COR-L47 (cell line): ENCODE measurements around the gene ZFR.
"Not testable (repeated sequence)": the region's sequence is repeated elsewhere in the genome, so short reads cannot be mapped to it uniquely, and the experiment has no call there.

ENCODE experiments used
- DNase-seq: peaks from one replicate; lab custom pipeline; 2025; lab: John Stamatoyannopoulos, UW

ZFR gene

DNA sequence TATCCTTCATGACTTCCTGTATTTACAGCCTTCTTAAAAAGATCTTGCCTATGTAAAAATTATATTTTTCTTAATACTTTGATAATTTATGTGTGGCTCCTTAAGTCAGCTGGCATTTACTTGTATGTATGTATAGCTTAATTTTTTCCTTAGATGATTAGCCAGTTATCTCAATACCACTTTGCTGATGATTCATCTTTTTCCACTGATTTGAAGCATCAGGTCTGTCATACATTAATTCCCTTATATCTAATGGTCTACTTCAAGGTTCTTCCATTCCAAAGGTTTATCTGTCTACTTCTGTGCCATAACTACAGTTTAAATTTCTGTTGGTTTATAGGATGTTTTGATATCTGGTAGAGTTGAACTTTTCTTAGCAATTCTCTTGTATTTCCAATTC lies 86.9 kb downstream of the ZFR start:
- DNase-seq, result no peak

GRCh38 chr5:32355686-32356085 lies 88.9 kb downstream of the ZFR start:
- no peak for DNase-seq

DNA sequence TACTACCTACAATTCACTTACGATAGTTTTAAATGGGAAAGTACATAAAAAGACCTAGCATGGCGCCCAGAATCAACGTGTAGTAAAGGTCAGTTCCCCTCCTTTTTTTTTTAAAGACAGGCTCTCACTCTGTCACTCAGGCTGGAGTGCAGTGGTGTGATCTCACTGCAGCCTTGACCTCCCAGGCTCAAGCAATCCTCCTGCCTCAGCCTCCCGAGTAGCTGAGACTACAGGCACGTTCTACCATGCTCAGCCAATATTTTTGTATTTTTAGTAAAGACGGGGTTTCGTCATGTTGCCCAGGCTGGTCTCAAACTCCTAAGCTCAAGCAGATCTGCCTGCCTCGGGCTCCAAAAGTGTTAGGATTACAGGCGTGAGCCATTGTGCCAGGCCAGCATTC lies 91.1 kb downstream of the ZFR start:
- DNase-seq, result no peak

- DNase-seq, result no peak
Measured at GRCh38 chr5:32352685-32353084, 91.9 kb downstream of the ZFR start.

DNA sequence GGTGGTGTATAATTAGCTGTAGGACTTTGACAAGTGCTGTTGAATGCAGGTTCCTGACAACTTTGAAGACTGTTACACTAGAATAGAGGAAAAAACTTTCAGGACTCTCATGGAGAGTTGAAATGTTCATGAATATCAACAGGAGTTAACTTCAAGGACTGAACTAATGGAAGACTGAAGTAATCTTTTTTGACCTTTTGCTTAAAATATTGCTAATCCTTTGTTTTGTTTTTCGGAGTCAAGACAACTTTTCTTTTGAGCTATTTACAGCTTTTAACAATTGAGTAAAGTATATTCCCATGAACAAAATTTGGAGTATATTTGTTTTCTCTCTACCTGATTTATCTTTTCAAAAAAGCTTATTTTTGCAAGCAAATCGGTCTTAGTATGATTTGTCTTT lies 97.7 kb downstream of the ZFR start:
- DNase-seq, result no peak

DNA sequence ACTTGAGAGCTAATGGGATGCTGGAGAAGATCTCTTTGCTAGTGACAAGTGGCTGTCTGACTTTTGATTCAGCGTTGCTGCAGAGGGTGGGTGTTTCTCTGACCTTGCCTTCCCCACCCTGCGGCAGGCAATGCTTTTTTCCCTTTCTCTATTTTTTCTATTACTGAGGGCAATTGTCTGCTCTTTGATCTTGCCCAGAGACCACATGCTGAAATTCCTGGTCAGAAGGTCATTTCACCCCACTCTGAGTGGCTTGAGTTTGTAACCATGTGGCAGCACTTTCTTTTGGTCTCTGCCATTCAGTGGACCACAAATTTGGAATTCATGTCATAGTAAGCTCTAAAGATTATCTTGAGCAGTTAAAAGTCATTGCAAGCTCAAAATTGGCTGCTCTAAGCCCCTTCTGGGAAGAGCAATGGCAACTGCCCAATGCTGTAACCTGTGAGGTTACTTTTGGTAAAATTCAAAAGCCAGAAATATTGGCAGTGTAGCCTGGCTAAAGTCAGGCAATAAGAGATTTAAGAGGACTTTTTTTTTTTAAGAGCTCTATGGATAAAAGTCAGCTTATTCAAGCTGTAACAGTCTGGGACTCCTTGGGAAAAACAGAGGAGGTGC lies 101.4 kb downstream of the ZFR start:
- DNase-seq, result no peak

GRCh38 chr5:32342656-32343055 lies 101.9 kb downstream of the ZFR start:
- peak; percentile 43 for DNase-seq

DNA sequence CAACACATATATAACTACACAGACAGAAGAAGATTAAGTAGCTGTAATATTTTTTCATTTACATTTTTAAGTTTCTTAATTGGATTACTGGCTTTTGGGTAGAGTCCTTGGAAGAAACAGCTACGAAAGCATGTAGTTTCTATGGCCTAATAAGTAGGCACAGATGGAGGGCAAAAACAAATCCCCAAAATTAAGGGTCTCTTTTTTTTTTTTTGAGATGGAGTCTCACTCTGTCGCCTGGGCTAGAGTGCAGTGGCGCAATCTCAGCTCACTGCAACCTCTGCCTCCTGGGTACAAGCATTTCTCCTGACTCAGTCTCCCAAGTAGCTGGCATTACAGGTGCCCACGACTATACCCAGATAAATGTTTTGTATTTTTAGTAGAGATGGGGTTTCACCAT lies 104.7 kb downstream of the ZFR start:
- DNase-seq, result no peak

DNA sequence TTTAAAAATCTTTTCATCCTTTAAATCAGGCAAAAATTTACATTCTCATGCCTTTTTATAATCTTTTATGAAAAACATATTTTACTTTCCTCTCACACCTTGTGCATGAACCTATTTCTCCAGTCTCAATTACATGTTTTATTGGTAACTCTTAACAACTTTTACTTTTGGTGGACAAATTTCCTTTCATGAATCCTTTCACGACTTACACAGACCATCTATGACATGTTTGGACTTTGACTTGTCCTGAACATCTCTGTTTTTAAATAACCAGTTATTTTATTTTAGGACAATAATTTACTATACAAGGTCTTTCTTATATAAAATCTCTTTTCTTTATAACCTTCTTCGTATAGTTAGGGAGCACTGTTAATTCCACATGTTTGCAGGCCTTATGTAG lies 105.3 kb downstream of the ZFR start:
- DNase-seq, result peak; percentile 10

DNA sequence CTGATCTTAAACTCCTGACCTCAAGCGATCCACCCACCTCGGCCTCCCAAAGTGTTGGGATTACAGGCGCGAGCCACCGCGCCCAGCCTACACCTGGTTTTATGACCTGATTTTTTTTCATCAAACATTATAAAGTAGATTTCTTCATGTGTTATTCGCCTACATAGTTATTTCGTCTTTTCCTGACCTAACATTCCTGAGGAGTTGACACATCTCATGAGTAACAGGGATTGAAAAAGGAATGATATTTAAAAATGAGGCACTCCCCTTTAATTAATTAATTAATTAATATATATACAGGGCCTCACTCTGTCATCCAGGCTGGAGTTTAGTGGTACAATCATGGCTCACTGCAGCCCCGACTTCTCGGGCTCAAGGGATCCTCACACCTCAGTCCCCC lies 111.6 kb downstream of the ZFR start:
- DNase-seq, result no peak

- no peak for DNase-seq
Measured at GRCh38 chr5:32332361-32332760, 112.2 kb downstream of the ZFR start.

DNA sequence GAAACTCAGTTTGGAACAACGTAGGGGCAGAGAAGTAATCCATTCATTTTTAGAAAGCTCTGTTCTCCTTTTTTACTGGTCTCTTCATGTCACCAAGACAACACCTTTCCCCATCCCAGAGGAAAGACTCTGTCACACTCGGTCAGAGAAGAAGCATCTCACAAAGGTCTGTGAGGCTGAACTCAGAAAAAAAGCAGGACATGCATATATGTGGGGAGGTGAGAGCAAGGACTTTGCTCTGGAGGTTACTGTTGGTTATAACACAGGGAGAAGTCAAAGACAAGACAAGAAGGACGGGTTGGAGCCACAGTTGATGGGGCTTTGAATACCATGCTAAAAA lies 112.6 kb downstream of the ZFR start:
- DNase-seq, result no peak

DNA sequence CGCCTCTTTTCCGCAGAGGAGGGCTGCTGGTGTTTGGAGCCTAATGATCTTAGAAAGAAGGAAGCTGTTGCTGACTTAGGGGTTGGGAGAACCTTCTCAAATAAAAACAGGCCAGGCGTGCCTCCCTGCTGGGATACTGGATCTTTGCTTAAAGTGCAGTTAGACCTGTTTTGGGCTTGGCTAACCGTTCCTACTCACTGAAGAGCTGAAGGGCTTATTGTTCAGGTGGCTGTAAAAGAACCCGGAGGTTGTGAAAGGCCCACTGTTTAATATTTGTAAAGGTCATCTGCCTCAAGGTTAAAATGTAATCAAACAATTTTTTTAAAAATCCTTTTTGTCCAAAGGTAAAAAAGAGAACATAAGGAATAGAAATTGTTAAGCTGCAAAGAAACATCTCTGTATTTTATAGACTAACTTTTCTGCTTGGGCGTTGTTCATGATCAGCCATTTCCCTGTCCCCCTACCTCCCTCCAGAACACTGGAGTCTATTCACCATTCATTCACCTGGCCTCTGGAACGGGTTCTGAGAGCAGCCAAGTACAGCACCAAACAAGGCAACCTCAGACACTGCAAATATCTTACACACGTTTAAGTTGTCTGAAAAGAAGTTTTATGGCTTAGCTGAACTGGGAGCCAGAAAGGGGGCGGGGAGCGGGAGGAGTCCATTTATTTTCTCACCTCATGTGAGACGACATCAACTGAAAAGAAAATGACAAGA lies 113.2 kb downstream of the ZFR start:
- no peak for DNase-seq

GRCh38 chr5:32330126-32330971 lies 114.2 kb downstream of the ZFR start:
- no peak for DNase-seq

- peak; percentile 10 for DNase-seq
Measured at GRCh38 chr5:32329395-32329834, 115.1 kb downstream of the ZFR start.

DNA sequence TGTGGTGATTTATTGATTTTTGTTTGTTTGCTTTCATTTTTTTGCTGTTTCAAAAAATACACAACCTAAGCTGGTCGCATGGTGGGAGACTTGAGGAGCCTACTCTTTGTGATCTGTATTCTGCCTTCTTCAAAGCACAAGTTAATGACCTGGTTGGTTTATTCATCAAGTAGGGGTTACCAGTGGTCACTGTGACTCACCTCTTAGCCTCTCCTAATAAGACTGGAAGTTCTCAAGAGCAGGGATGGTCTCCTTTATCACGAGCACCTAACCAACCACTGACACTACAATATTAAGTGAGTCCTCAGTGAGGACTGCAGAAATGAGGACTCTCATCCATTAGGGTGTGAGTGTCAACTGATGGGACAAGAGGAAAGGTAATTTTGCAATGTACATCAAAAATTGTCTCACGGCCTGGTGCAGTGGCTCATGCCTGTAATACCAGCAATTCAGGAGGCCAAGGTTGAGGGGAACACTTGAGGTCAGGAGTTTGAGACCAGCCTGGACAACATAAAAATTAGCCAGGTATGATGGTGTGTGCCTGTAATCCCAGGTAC lies 118.2 kb downstream of the ZFR start:
- DNase-seq, result no peak

GRCh38 chr5:32325616-32326015 lies 118.9 kb downstream of the ZFR start:
- DNase-seq, result no peak

GRCh38 chr5:32325062-32325461 lies 119.5 kb downstream of the ZFR start:
- no peak for DNase-seq

- no peak for DNase-seq
Measured at GRCh38 chr5:32323741-32324140, 120.8 kb downstream of the ZFR start.

DNA sequence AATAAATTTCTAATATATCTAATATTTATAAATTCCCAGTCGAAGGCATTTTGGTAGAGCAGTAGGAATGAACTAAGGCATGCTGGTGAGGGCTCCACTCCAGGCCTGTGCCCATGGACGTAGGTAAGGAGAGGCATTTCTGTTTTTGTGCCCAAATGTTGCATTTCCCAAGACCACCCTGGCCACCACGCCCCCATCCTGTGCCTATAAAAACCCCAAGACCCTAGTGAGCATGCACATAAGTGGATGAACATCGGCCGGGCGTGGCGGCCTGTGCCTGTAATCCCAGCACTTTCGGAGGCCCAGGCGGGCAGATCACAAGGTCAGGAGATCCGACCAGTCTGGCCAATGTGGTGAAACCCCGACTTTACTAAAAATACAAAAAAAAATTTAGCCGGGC lies 121.7 kb downstream of the ZFR start:
- DNase-seq, result no peak

- DNase-seq, result not testable (repeated sequence)
Measured at GRCh38 chr5:32321787-32322186, 122.8 kb downstream of the ZFR start.

- no peak for DNase-seq
Measured at GRCh38 chr5:32320576-32320975, 124.0 kb downstream of the ZFR start.
